Keratinocyte (primary cell): Measurements from ENCODE around the gene TNIK. TPM values are rescaled to one million over a fixed set of nuclear protein-coding genes. Genes with fewer than 3 reads are reported as not detected.

Experiments used
- DNase-seq: peaks from one replicate; pipeline ENCODE4 v3.0.0-alpha.2; 2011; ENCODE audit warnings: low read depth, missing footprints, low spot score
- FAIRE-seq: peaks from 2 replicates; lab custom pipeline; 2011; peaks lifted over from hg19 to GRCh38; lab: Jason Lieb, UNC
- H2AFZ ChIP-seq: 2 replicates; pipeline ENCODE4 v1.6.0; 2012; ENCODE audit warnings: low read length, control low read depth, inconsistent platforms; ENCODE audit not compliant: control insufficient read depth
- H3K27ac ChIP-seq: 2 replicates; pipeline ENCODE4 v1.5.1; 2011; ENCODE audit warnings: low read length; ENCODE audit not compliant: control insufficient read depth, insufficient read depth
- H3K27me3 ChIP-seq: 3 replicates; pipeline ENCODE4 v1.6.0; 2011; ENCODE audit warnings: low read length; ENCODE audit not compliant: control insufficient read depth, insufficient read depth; ENCODE audit errors: extremely low read depth
- H3K36me3 ChIP-seq, 2 experiments: 2 replicates in 1 of 2; 3 replicates in 1 of 2; pipeline ENCODE4 v1.5.1; 2011; ENCODE audit warnings: low read length in 2 of 2, mild to moderate bottlenecking in 1 of 2; ENCODE audit not compliant: control insufficient read depth in 2 of 2, insufficient read depth in 2 of 2; ENCODE audit errors: extremely low read depth in 1 of 2
- H3K4me1 ChIP-seq: 3 replicates; pipeline ENCODE4 v1.5.1; 2011; ENCODE audit warnings: low read length; ENCODE audit not compliant: control insufficient read depth, insufficient read depth; ENCODE audit errors: extremely low read depth
- H3K4me2 ChIP-seq: 3 replicates; pipeline ENCODE4 v1.6.0; 2011; ENCODE audit warnings: low read depth, low read length; ENCODE audit not compliant: control insufficient read depth, insufficient read depth; ENCODE audit errors: extremely low read depth
- H3K4me3 ChIP-seq, 3 experiments: fragments of 200-600 bp in 1 of 3; sonication (generic) in 1 of 3; 2 replicates in 2 of 3; 3 replicates in 1 of 3; pipeline ENCODE4 v1.5.1; 2011 to 2016; ENCODE audit warnings: low read length in 3 of 3, mild to moderate bottlenecking in 3 of 3, control low read depth in 2 of 3, inconsistent platforms in 1 of 3, low read depth in 1 of 3, mixed read lengths in 1 of 3, mixed run types in 1 of 3, moderate library complexity in 1 of 3; ENCODE audit not compliant: control insufficient read depth in 2 of 3, insufficient read depth in 2 of 3; ENCODE audit errors: extremely low read depth in 1 of 3
- H3K79me2 ChIP-seq: 2 replicates; pipeline ENCODE4 v1.6.0; 2012; ENCODE audit warnings: low read length; ENCODE audit not compliant: control insufficient read depth, insufficient read depth
- H3K9ac ChIP-seq: 3 replicates; pipeline ENCODE4 v1.6.0; 2011; ENCODE audit warnings: low read length; ENCODE audit not compliant: control insufficient read depth, insufficient read depth; ENCODE audit errors: extremely low read depth
- H3K9me1 ChIP-seq: 3 replicates; pipeline ENCODE4 v1.6.0; 2011; ENCODE audit warnings: low read length; ENCODE audit not compliant: control insufficient read depth, insufficient read depth; ENCODE audit errors: extremely low read depth
- H3K9me3 ChIP-seq: 2 replicates; pipeline ENCODE4 v1.5.1; 2012; ENCODE audit warnings: low read depth, low read length; ENCODE audit not compliant: control insufficient read depth
- H4K20me1 ChIP-seq: 3 replicates; pipeline ENCODE4 v1.6.0; 2011; ENCODE audit warnings: low read length; ENCODE audit not compliant: control insufficient read depth, insufficient read depth; ENCODE audit errors: extremely low read depth
- EZH2 ChIP-seq: IDR thresholded peaks from one replicate; pipeline ENCODE4 v1.6.1; 2012; ENCODE audit warnings: inconsistent platforms, mild to moderate bottlenecking, low read length, moderate library complexity
- dilution Hi-C: fragments of 300-500 bp; cut with MboI; formaldehyde crosslinking; loops from one replicate; pipeline ENCODE4 v1.7.0; 2020; ENCODE audit warnings: low sequenced_read_pairs; ENCODE audit not compliant: extremely low pct_ligation_motif_present
- polyA plus RNA-seq, 5 experiments: library from polyadenylated mRNA; depleted of rRNA in 3 of 5; stranded (reverse) in 3 of 5; stranded (forward) in 1 of 5; unstranded in 1 of 5; fragments of >200 nt; gene quantifications; 1 replicate in 1 of 5; 2 replicates in 3 of 5; 3 replicates in 1 of 5; pipeline versions ENCODE4 v1.2.1 to v1.2.3, GENCODE V29; 2011 to 2012; ENCODE audit warnings: missing spikeins in 2 of 5, low read depth in 1 of 5, low replicate concordance in 1 of 5
- TF ChIP-seq, protein P1 (sequence below), 3 experiments: IDR thresholded peaks in 1 of 3; conservative IDR thresholded peaks in 1 of 3; optimal IDR thresholded peaks in 1 of 3; 2 replicates in 2 of 3; 3 replicates in 1 of 3; pipeline versions ENCODE3 to v1.5.1; 2011; ENCODE audit warnings: low read length in 3 of 3, mild to moderate bottlenecking in 3 of 3, moderate library complexity in 2 of 3, control low read depth in 1 of 3, inconsistent platforms in 1 of 3; ENCODE audit not compliant: insufficient read depth in 2 of 3; ENCODE audit errors: extremely low read depth in 1 of 3

The TNIK gene
- polyA plus RNA-seq, 1 donor (not counting 4 experiments of a cell fraction or from before 2014, with no cell fraction given), result 4.4 TPM

DNA sequence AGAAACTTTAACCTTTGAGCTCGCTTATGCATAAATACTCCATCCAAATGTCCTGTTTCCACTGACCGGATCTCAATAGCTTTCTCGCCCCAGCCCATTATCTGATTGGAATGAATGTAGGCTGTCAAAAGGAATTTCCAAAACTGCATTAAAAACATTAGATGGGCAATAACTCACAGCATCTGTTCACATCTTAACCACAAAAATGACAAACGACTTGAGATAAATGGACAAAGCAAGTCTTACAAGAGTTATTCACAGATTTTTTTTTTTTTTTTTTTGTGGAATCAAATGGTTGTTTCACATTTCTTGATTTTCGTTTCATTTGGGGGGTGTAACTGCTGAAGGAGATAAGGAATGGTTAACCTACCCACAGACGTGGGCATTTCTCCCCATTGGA is 394.0 kb downstream of the TNIK start:
- H3K36me3 ChIP-seq, result peaks cover 0 to 2% of the 10 kb centered on the region in 2 experiments
- H3K4me1 ChIP-seq, result no peaks in the 10 kb centered on the region
- H4K20me1 ChIP-seq, result no peaks in the 10 kb centered on the region
- no peaks in the 10 kb centered on the region for H3K27me3 ChIP-seq
- no peak for DNase-seq
- no peaks in the 10 kb centered on the region for H3K9me1 ChIP-seq
- FAIRE-seq, result no peak
- no peak overlapping the region for H3K4me2 ChIP-seq
- H3K9ac ChIP-seq, result no peak overlapping the region
- no peak overlapping the region for H2AFZ ChIP-seq
- H3K79me2 ChIP-seq, result no peaks in the 10 kb centered on the region
- H3K4me3 ChIP-seq, result no peak overlapping the region
- TF ChIP-seq, protein P1, sequence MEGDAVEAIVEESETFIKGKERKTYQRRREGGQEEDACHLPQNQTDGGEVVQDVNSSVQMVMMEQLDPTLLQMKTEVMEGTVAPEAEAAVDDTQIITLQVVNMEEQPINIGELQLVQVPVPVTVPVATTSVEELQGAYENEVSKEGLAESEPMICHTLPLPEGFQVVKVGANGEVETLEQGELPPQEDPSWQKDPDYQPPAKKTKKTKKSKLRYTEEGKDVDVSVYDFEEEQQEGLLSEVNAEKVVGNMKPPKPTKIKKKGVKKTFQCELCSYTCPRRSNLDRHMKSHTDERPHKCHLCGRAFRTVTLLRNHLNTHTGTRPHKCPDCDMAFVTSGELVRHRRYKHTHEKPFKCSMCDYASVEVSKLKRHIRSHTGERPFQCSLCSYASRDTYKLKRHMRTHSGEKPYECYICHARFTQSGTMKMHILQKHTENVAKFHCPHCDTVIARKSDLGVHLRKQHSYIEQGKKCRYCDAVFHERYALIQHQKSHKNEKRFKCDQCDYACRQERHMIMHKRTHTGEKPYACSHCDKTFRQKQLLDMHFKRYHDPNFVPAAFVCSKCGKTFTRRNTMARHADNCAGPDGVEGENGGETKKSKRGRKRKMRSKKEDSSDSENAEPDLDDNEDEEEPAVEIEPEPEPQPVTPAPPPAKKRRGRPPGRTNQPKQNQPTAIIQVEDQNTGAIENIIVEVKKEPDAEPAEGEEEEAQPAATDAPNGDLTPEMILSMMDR (optimal IDR thresholded peaks at IDR 0.05 in 1 of 3, IDR thresholded peaks at IDR 0.05 in 1 of 3, conservative IDR thresholded peaks at IDR 0.05 in 1 of 3; ENCODE audit: extremely low read depth in 1 of 3, insufficient read depth in 2 of 3, low read length in 3 of 3), result no peak
- no peak for TF ChIP-seq EZH2
- no peaks in the 10 kb centered on the region for H3K9me3 ChIP-seq
- H3K27ac ChIP-seq, result no peak overlapping the region
- dilution Hi-C loops, result no loop called here

DNA sequence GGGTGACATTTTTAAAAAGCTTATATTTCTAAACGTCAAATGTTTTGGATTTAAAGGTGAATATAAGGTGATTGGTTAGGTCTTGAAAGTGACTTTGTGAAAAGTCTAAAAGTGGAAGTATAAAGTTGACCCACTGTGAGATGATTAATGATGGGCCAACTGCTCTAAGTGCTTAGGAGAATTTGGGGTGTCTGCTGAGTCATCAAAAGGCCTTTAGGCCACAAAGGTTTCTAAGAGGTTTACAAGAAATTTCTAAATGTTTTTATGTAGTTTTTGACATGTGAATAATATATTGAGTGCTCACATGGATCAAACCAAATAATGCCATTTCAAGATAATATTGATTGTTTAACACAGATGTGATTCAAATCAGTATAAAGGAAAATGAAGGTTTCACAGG is 394.5 kb downstream of the TNIK start:
- FAIRE-seq, result no peak
- Histone ChIP-seq H3K9me1 (no peaks in the 10 kb centered on the region), H3K27ac (no peak overlapping the region), H4K20me1 (no peaks in the 10 kb centered on the region), H3K4me2 (no peak overlapping the region), H2AFZ (no peak overlapping the region), H3K79me2 (no peaks in the 10 kb centered on the region), H3K4me3 (no peak overlapping the region), H3K9me3 (no peaks in the 10 kb centered on the region), H3K9ac (no peak overlapping the region), H3K36me3 (peaks cover 0 to 2% of the 10 kb centered on the region in 2 experiments), H3K4me1 (no peaks in the 10 kb centered on the region), H3K27me3 (no peaks in the 10 kb centered on the region)
- dilution Hi-C loops, result no loop called here
- DNase-seq, result no peak
- no peak for TF ChIP-seq EZH2
- TF ChIP-seq, protein P1 (optimal IDR thresholded peaks at IDR 0.05 in 1 of 3, IDR thresholded peaks at IDR 0.05 in 1 of 3, conservative IDR thresholded peaks at IDR 0.05 in 1 of 3; ENCODE audit: extremely low read depth in 1 of 3, insufficient read depth in 2 of 3, low read length in 3 of 3), result no peak
